Measurements from ENCODE around the gene PTPN2. TPM values are rescaled to one million over a fixed set of nuclear protein-coding genes. Genes with fewer than 3 reads are reported as not detected.

PTPN2 gene
- polyA plus RNA-seq (2011; rRNA removed) (19.8 and 25.9 TPM in 2 replicates), polyA minus RNA-seq (2011; rRNA and poly(A)+ RNA removed) (15.9 and 17.2 TPM in 2 replicates)

- ChIA-PET CTCF (interaction anchor here (0.5 to 4.2 kb wide), 11 partner anchors 9 to 286 kb away, joined by 3 to 29 read pairs (median 4); no protein-coding TSS in a partner anchor), POLR2A (interaction anchor here (0.6 to 1.6 kb wide), 41 partner anchors 11 to 600 kb away, joined by 3 to 18 read pairs (median 5); partner anchors contain the start of genes AFG3L2, CEP76 and PSMG2)
- H3K27ac ChIP-seq (ENCODE audit: low read depth, low read length), result peak within 1 kb of the TSS; percentile 98
- no peaks in the 10 kb centered on the region for H3K9me3 ChIP-seq (ENCODE audit: control insufficient read depth, insufficient read depth, low read length)
- DNase-seq (ENCODE audit: low read depth, low spot score), result peak; percentile 90
- TF ChIP-seq CTCF (IDR thresholded peaks at IDR 0.05; ENCODE audit: low read depth, low read length), result no peak
- H3K4me3 ChIP-seq (ENCODE audit: low read depth, low read length), result peak within 1 kb of the TSS; percentile 91
- peaks cover 2% of the 10 kb centered on the region for H3K27me3 ChIP-seq (ENCODE audit: control insufficient read depth, insufficient read depth, low read length)
Observed at GRCh38 chr18:12883684-12884405, at the start of gene PTPN2. Gene PTPN2 (minus strand): TSS chr18:12884237. CDS start chr18:12884141, 96 bp downstream.

GRCh38 chr18:12933327-12933726 is 49.3 kb upstream of the PTPN2 start:
- no peak overlapping the region for H3K27ac ChIP-seq (ENCODE audit: low read depth, low read length)
- no peaks in the 10 kb centered on the region for H3K9me3 ChIP-seq (ENCODE audit: control insufficient read depth, insufficient read depth, low read length)
- no peak for DNase-seq (ENCODE audit: low read depth, low spot score)
- ChIA-PET CTCF (interaction anchor here (0.6 to 4.7 kb wide), 9 partner anchors 11 to 541 kb away, joined by 3 to 232 read pairs (median 27); no protein-coding TSS in a partner anchor), POLR2A (no interaction called here)
- H3K4me3 ChIP-seq (ENCODE audit: low read depth, low read length), result no peak overlapping the region
- no peak for TF ChIP-seq CTCF (IDR thresholded peaks at IDR 0.05; ENCODE audit: low read depth, low read length)
- no peaks in the 10 kb centered on the region for H3K27me3 ChIP-seq (ENCODE audit: control insufficient read depth, insufficient read depth, low read length)

- Histone ChIP-seq H3K27ac (ENCODE audit: low read depth, low read length) (no peak overlapping the region), H3K4me3 (ENCODE audit: low read depth, low read length) (no peak overlapping the region), H3K27me3 (ENCODE audit: control insufficient read depth, insufficient read depth, low read length) (no peaks in the 10 kb centered on the region), H3K9me3 (ENCODE audit: control insufficient read depth, insufficient read depth, low read length) (no peaks in the 10 kb centered on the region)
- no peak for TF ChIP-seq CTCF (IDR thresholded peaks at IDR 0.05; ENCODE audit: low read depth, low read length)
- ChIA-PET POLR2A (no interaction called here), CTCF (interaction anchor here (2.9 kb wide), 1 partner anchor 187 kb away, joined by 11 read pairs; no protein-coding TSS in a partner anchor)
- no peak for DNase-seq (ENCODE audit: low read depth, low spot score)
Observed at GRCh38 chr18:12930908-12931307, 46.9 kb upstream of the PTPN2 start.

GRCh38 chr18:12930376-12930775 is 46.3 kb upstream of the PTPN2 start:
- CTCF ChIA-PET, result interaction anchor here (2.9 kb wide), 1 partner anchor 186 kb away, joined by 11 read pairs; no protein-coding TSS in a partner anchor
- POLR2A ChIA-PET, result no interaction called here
- no peak for DNase-seq (ENCODE audit: low read depth, low spot score)
- no peak for TF ChIP-seq CTCF (IDR thresholded peaks at IDR 0.05; ENCODE audit: low read depth, low read length)
- H3K9me3 ChIP-seq (ENCODE audit: control insufficient read depth, insufficient read depth, low read length), result no peaks in the 10 kb centered on the region
- H3K27me3 ChIP-seq (ENCODE audit: control insufficient read depth, insufficient read depth, low read length), result no peaks in the 10 kb centered on the region
- H3K27ac ChIP-seq (ENCODE audit: low read depth, low read length), result no peak overlapping the region
- H3K4me3 ChIP-seq (ENCODE audit: low read depth, low read length), result no peak overlapping the region

- no peaks in the 10 kb centered on the region for H3K9me3 ChIP-seq (ENCODE audit: control insufficient read depth, insufficient read depth, low read length)
- H3K27ac ChIP-seq (ENCODE audit: low read depth, low read length), result no peak overlapping the region
- POLR2A ChIA-PET, result no interaction called here
- no peak for TF ChIP-seq CTCF (IDR thresholded peaks at IDR 0.05; ENCODE audit: low read depth, low read length)
- H3K27me3 ChIP-seq (ENCODE audit: control insufficient read depth, insufficient read depth, low read length), result peaks cover 3% of the 10 kb centered on the region
- DNase-seq (ENCODE audit: low read depth, low spot score), result no peak
- H3K4me3 ChIP-seq (ENCODE audit: low read depth, low read length), result no peak overlapping the region
- CTCF ChIA-PET, result interaction anchor here (2.9 kb wide), 1 partner anchor 185 kb away, joined by 11 read pairs; no protein-coding TSS in a partner anchor
Observed at GRCh38 chr18:12929477-12930083, 45.5 kb upstream of the PTPN2 start.
